DOHH2 (cell line): ENCODE results near the gene AFAP1.

Source experiments
- CTCF ChIP-seq: fragments of 200-600 bp; sonication (generic); IDR thresholded peaks from one replicate; pipeline ENCODE4 v1.5.1; 2014; ENCODE audit warnings: antibody characterized with exemption, mild to moderate bottlenecking, low read depth, low read length; ENCODE audit not compliant: poor library complexity, severe bottlenecking
- EZH2phosphoT487 ChIP-seq: fragments of 200-600 bp; sonication (generic); IDR thresholded peaks from 2 replicates; pipeline ENCODE4 v1.6.1; 2017; ENCODE audit warnings: borderline replicate concordance, mild to moderate bottlenecking, antibody characterized with exemption, low read length, moderate library complexity, mixed read lengths

- TF ChIP-seq EZH2phosphoT487 (no peak), CTCF (no peak)
These were observed 23.2 kb upstream of the AFAP1 start for GRCh38 chr4:7962609-7963508.
